MCF 10A (cell line): ENCODE data around the gene RIC3. TPM values are rescaled to one million over a fixed set of nuclear protein-coding genes. Genes with fewer than 3 reads are reported as not detected.

Experiments
- BruUV-seq: library from RNA; stranded (reverse); fragments of 400-500 nt; replicated peaks from 2 replicates; lab custom pipeline; 2021; lab: Mats Ljungman, UMichigan
- CTCF ChIA-PET: fragments of 300-600 bp; sonication (Branson Sonifier 250); formaldehyde crosslinking; extraction: SDS; loops from one replicate; lab custom pipeline; 2021; ENCODE audit warnings: antibody characterized with exemption, inconsistent platforms; lab: Yijun Ruan, JAX
- POLR2A ChIA-PET: fragments of 300-600, 350-650 bp; sonication (Branson Sonifier 250); formaldehyde crosslinking; extraction: SDS; loops from one replicate; lab custom pipeline; 2020; ENCODE audit warnings: antibody characterized with exemption, inconsistent platforms; lab: Yijun Ruan, JAX
- DNase-seq: peaks from one replicate; pipeline ENCODE4 v3.0.0-alpha.2; 2018; ENCODE audit not compliant: unreplicated experiment
- H3K27ac Mint-ChIP-seq: one replicate; pipeline ENCODE4 v1.8.0; 2022; ENCODE audit warnings: mild to moderate bottlenecking, low read depth, mixed read lengths; ENCODE audit not compliant: unreplicated experiment
- H3K27me3 Mint-ChIP-seq: one replicate; pipeline ENCODE4 v1.8.0; 2022; ENCODE audit warnings: mixed read lengths; ENCODE audit not compliant: insufficient read depth, unreplicated experiment
- H3K36me3 Mint-ChIP-seq: one replicate; pipeline ENCODE4 v1.8.0; 2022; ENCODE audit warnings: mild to moderate bottlenecking, moderate library complexity, mixed read lengths; ENCODE audit not compliant: insufficient read depth, unreplicated experiment
- H3K4me1 Mint-ChIP-seq: one replicate; pipeline ENCODE4 v1.8.0; 2022; ENCODE audit warnings: mixed read lengths; ENCODE audit not compliant: insufficient read depth, unreplicated experiment
- H3K4me3 Mint-ChIP-seq: one replicate; pipeline ENCODE4 v1.8.0; 2022; ENCODE audit warnings: mild to moderate bottlenecking, moderate library complexity, mixed read lengths; ENCODE audit not compliant: unreplicated experiment
- H3K9me3 Mint-ChIP-seq: one replicate; pipeline ENCODE4 v1.8.0; 2022; ENCODE audit warnings: mixed read lengths; ENCODE audit not compliant: unreplicated experiment
- CTCF ChIP-seq: fragments of 200-600 bp; IDR thresholded peaks from one replicate; pipeline ENCODE4 v1.8.0; 2022; ENCODE audit warnings: antibody characterized with exemption, mild to moderate bottlenecking; ENCODE audit not compliant: unreplicated experiment
- intact Hi-C: fragments of 100-400 bp; cut with micrococcal nuclease; formaldehyde crosslinking; loops from 2 replicates; pipeline ENCODE4 v1.14.1; 2022
- total RNA-seq: library from RNA; stranded (reverse); gene quantifications from 2 replicates; pipeline ENCODE4 v1.2.3, GENCODE V29; 2022

The RIC3 gene
- total RNA-seq, 1 experiment from 2014 or later: 0.65 TPM

- no peak overlapping the region for H3K27ac Mint-ChIP-seq
- peaks cover 32% of the 10 kb centered on the region for H3K27me3 Mint-ChIP-seq
- no peak for DNase-seq
- no peaks in the 10 kb centered on the region for H3K9me3 Mint-ChIP-seq
- intact Hi-C loops: no loop called here
- BruUV-seq: no TSS peak
- no peaks in the 10 kb centered on the region for H3K36me3 Mint-ChIP-seq
- no peak for TF ChIP-seq CTCF
- ChIA-PET POLR2A (interaction anchor here (0.7 kb wide), 1 partner anchor 1848 kb away, joined by 3 read pairs; no protein-coding TSS in a partner anchor), CTCF (interaction anchor here (0.6 to 11.6 kb wide), 9 partner anchors 8 to 369 kb away, joined by 3 to 101 read pairs (median 3); partner anchors contain the start of gene LMO1)
- no peaks in the 10 kb centered on the region for H3K4me1 Mint-ChIP-seq
- H3K4me3 Mint-ChIP-seq: no peak overlapping the region
Observed at GRCh38 chr11:8203414-8203715, 34.5 kb upstream of the RIC3 start.

GRCh38 chr11:8202516-8203413, 33.9 kb upstream of the RIC3 start:
- no peak overlapping the region for H3K27ac Mint-ChIP-seq
- no peaks in the 10 kb centered on the region for H3K9me3 Mint-ChIP-seq
- DNase-seq: no peak
- TF ChIP-seq CTCF: no peak
- intact Hi-C loops: no loop called here
- no TSS peak for BruUV-seq
- peaks cover 38% of the 10 kb centered on the region for H3K27me3 Mint-ChIP-seq
- no peaks in the 10 kb centered on the region for H3K36me3 Mint-ChIP-seq
- POLR2A ChIA-PET: interaction anchor here (0.7 kb wide), 1 partner anchor 1848 kb away, joined by 3 read pairs; no protein-coding TSS in a partner anchor
- H3K4me3 Mint-ChIP-seq: no peak overlapping the region
- no peaks in the 10 kb centered on the region for H3K4me1 Mint-ChIP-seq
- CTCF ChIA-PET: interaction anchor here (0.7 to 11.6 kb wide), 9 partner anchors 8 to 369 kb away, joined by 3 to 101 read pairs (median 5); partner anchors contain the start of gene LMO1

GRCh38 chr11:8201644-8202365, 33.0 kb upstream of the RIC3 start:
- CTCF ChIA-PET: interaction anchor here (1.0 to 11.6 kb wide), 6 partner anchors 7 to 103 kb away, joined by 3 to 101 read pairs (median 6); partner anchors contain the start of gene LMO1
- no TSS peak for BruUV-seq
- intact Hi-C loops: no loop called here
- H3K4me3 Mint-ChIP-seq: no peak overlapping the region
- no peaks in the 10 kb centered on the region for H3K4me1 Mint-ChIP-seq
- no peak for TF ChIP-seq CTCF
- peaks cover 39% of the 10 kb centered on the region for H3K27me3 Mint-ChIP-seq
- H3K36me3 Mint-ChIP-seq: no peaks in the 10 kb centered on the region
- POLR2A ChIA-PET: interaction anchor here (0.8 kb wide), 1 partner anchor 62 kb away, joined by 3 read pairs; the partner anchor contains the start of gene LMO1
- no peak for DNase-seq
- no peaks in the 10 kb centered on the region for H3K9me3 Mint-ChIP-seq
- no peak overlapping the region for H3K27ac Mint-ChIP-seq

GRCh38 chr11:8199676-8200075, 30.9 kb upstream of the RIC3 start:
- no peak overlapping the region for H3K27ac Mint-ChIP-seq

More at GRCh38 chr11:8199676-8200075, 30.9 kb upstream of the RIC3 start:
- ChIA-PET POLR2A (no interaction called here), CTCF (interaction anchor here (2.8 kb wide), 1 partner anchor 20 kb away, joined by 10 read pairs; no protein-coding TSS in a partner anchor)
- Mint-ChIP-seq H3K27me3 (peaks cover 55% of the 10 kb centered on the region), H3K9me3 (no peaks in the 10 kb centered on the region), H3K4me3 (no peak overlapping the region), H3K4me1 (no peaks in the 10 kb centered on the region), H3K36me3 (no peaks in the 10 kb centered on the region)
- no TSS peak for BruUV-seq
- intact Hi-C loops: no loop called here
- no peak for TF ChIP-seq CTCF
- no peak for DNase-seq
